Liver (tissue), 9 donors: Measurements from ENCODE around the gene MCF2L. TPM values are rescaled to one million over a fixed set of nuclear protein-coding genes. Genes with fewer than 3 reads are reported as not detected.

Source experiments
- DNase-seq: peaks from one replicate; pipeline ENCODE4 v3.0.0-alpha.2; 2017; ENCODE audit warnings: low spot score
- H3K27ac ChIP-seq, 2 donors: one replicate each; pipeline ENCODE4 v1.7.0; 2013; ENCODE audit warnings: inconsistent platforms in 2 of 2, low read length in 2 of 2, control low read depth in 1 of 2, low read depth in 1 of 2, mild to moderate bottlenecking in 1 of 2
- H3K27me3 ChIP-seq, 4 donors: one replicate each; pipeline versions ENCODE4 v1.6.1 to v1.7.0; 2013; ENCODE audit warnings: low read length in 3 of 4, inconsistent platforms in 1 of 4, mild to moderate bottlenecking in 1 of 4, moderate library complexity in 1 of 4; ENCODE audit not compliant: control insufficient read depth in 4 of 4, insufficient read depth in 4 of 4
- H3K36me3 ChIP-seq, 4 donors: one replicate each; pipeline versions ENCODE4 v1.6.1 to v1.7.0; 2013; ENCODE audit warnings: low read length in 3 of 4, mild to moderate bottlenecking in 3 of 4, low read depth in 1 of 4, moderate library complexity in 1 of 4; ENCODE audit not compliant: control insufficient read depth in 4 of 4, insufficient read depth in 3 of 4
- H3K4me1 ChIP-seq, 4 donors: one replicate each; pipeline versions ENCODE4 v1.6.1 to v1.7.0; 2013; ENCODE audit warnings: low read length in 3 of 4, mild to moderate bottlenecking in 3 of 4, moderate library complexity in 1 of 4; ENCODE audit not compliant: control insufficient read depth in 4 of 4, insufficient read depth in 4 of 4
- H3K4me3 ChIP-seq, 3 donors: one replicate each; pipeline versions ENCODE4 v1.6.1 to v1.7.0; 2013; ENCODE audit warnings: low read length in 3 of 3, control low read depth in 1 of 3, low read depth in 1 of 3, mild to moderate bottlenecking in 1 of 3
- H3K9ac ChIP-seq, 2 donors: one replicate each; pipeline ENCODE4 v1.7.0; 2013; ENCODE audit warnings: low read length in 2 of 2, mild to moderate bottlenecking in 2 of 2, moderate library complexity in 2 of 2, control low read depth in 1 of 2, low read depth in 1 of 2
- H3K9me3 ChIP-seq, 4 donors: one replicate each; pipeline versions ENCODE4 v1.6.1 to v1.7.0; 2013; ENCODE audit warnings: low read length in 3 of 4; ENCODE audit not compliant: control insufficient read depth in 4 of 4
- ATF3 ChIP-seq: IDR thresholded peaks from 2 replicates; pipeline ENCODE4 v1.6.1; 2016; ENCODE audit warnings: antibody characterized with exemption
- EGR1 ChIP-seq, 2 donors: IDR thresholded peaks; 2 replicates each; pipeline ENCODE4 v1.6.1; 2016 to 2018; ENCODE audit warnings: antibody characterized with exemption in 2 of 2, low read depth in 2 of 2
- FOXA2 ChIP-seq: IDR thresholded peaks from 2 replicates; pipeline ENCODE4 v1.6.1; 2016; ENCODE audit warnings: antibody characterized with exemption
- HNF4A ChIP-seq, 2 donors: conservative IDR thresholded peaks; 2 replicates each; pipeline ENCODE4 v1.6.1; 2016; ENCODE audit warnings: antibody characterized with exemption in 2 of 2, mild to moderate bottlenecking in 2 of 2
- JUND ChIP-seq, 2 donors: IDR thresholded peaks; 2 replicates each; pipeline ENCODE4 v1.6.1; 2016; ENCODE audit warnings: antibody characterized with exemption in 2 of 2
- RAD21 ChIP-seq, 2 donors: IDR thresholded peaks; 2 replicates each; pipeline ENCODE4 v1.6.1; 2016; ENCODE audit warnings: antibody characterized with exemption in 2 of 2, mild to moderate bottlenecking in 2 of 2
- REST ChIP-seq: IDR thresholded peaks from 2 replicates; pipeline ENCODE4 v1.6.1; 2016; ENCODE audit warnings: antibody characterized with exemption, mild to moderate bottlenecking
- RXRA ChIP-seq, 2 donors: IDR thresholded peaks; 2 replicates each; pipeline ENCODE4 v1.6.1; 2017 to 2018; ENCODE audit warnings: antibody characterized with exemption in 2 of 2, mild to moderate bottlenecking in 1 of 2
- SP1 ChIP-seq: IDR thresholded peaks from 2 replicates; pipeline ENCODE4 v1.6.1; 2018; ENCODE audit warnings: antibody characterized with exemption, mild to moderate bottlenecking
- YY1 ChIP-seq: IDR thresholded peaks from 2 replicates; pipeline ENCODE4 v1.6.1; 2016; ENCODE audit warnings: antibody characterized with exemption, mild to moderate bottlenecking
- ZBTB33 ChIP-seq: IDR thresholded peaks from 2 replicates; pipeline ENCODE4 v1.6.1; 2016; ENCODE audit warnings: antibody characterized with exemption
- WGBS: extraction: QIAGEN DNeasy Blood & Tissue Kit; methylation state at CpG from one replicate; pipeline ENCODE4 v1.1.7; 2013; 5-methylcytosine and 5-hydroxymethylcytosine counted together
- polyA plus RNA-seq, 2 donors: library from polyadenylated mRNA; stranded (reverse) in 1 of 2; unstranded in 1 of 2; fragments of 200-250 nt in 1 of 2; fragments of >200 nt in 1 of 2; fragmentation: Nextera tagmentation in 1 of 2; extraction: Ambion mirVana in 1 of 2; gene quantifications; one replicate each; pipeline versions ENCODE4 v1.2.1 to v1.2.3, GENCODE V29; 2013 to 2015
- total RNA-seq, 2 donors: library from RNA; depleted of rRNA; stranded (reverse); fragments of >200 nt; gene quantifications; one replicate each; pipeline ENCODE4 v1.2.3, GENCODE V29; 2014
- donor health status: healthy.
- donor health status: healthy.
- donor health status: healthy.
- donor health status: healthy.
- donor health status: healthy.

The MCF2L gene
- total and polyA plus RNA-seq, 4 donors = 2.9 to 12.8 (median 7.1) TPM

GRCh38 chr13:113053376-113053775 lies 84.4 kb downstream of the MCF2L start (continued):
- TF ChIP-seq REST (no peak), JUND (IDR thresholded peaks at IDR 0.05) (no peak), SP1 (no peak), YY1 (no peak), RXRA (IDR thresholded peaks at IDR 0.05) (no peak), FOXA2 (no peak), RAD21 (IDR thresholded peaks at IDR 0.05) (no peak)

GRCh38 chr13:113053801-113054604 lies 85.0 kb downstream of the MCF2L start:
- DNase-seq = no peak
- Histone ChIP-seq H3K4me3 (no peak overlapping the region), H3K36me3 (peaks cover 0 to 14% (median 3%) of the 10 kb centered on the region in 4 donors), H3K27ac (no peak overlapping the region), H3K9me3 (no peaks in the 10 kb centered on the region), H3K4me1 (no peaks in the 10 kb centered on the region), H3K27me3 (no peaks in the 10 kb centered on the region), H3K9ac (no peak overlapping the region)
- TF ChIP-seq EGR1 (IDR thresholded peaks at IDR 0.05; ENCODE audit: low read depth in 2 of 2) (no peak), REST (no peak), JUND (IDR thresholded peaks at IDR 0.05) (no peak), HNF4A (conservative IDR thresholded peaks at IDR 0.05) (no peak), ATF3 (no peak), ZBTB33 (no peak)
- 93% methylated on average over 31 of the region's 31 CpGs for WGBS
